Suppressor macrophage treated with lipopolysaccharide for 1 hour (primary cell): ENCODE data around the gene FAM170A.

Experiments
- DNase-seq, 3 donors: peaks; one replicate each; pipeline ENCODE4 v3.0.0-alpha.2; 2020 to 2022

FAM170A gene, protein sequence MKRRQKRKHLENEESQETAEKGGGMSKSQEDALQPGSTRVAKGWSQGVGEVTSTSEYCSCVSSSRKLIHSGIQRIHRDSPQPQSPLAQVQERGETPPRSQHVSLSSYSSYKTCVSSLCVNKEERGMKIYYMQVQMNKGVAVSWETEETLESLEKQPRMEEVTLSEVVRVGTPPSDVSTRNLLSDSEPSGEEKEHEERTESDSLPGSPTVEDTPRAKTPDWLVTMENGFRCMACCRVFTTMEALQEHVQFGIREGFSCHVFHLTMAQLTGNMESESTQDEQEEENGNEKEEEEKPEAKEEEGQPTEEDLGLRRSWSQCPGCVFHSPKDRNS

GRCh38 chr5:119629339-119629738 lies at the start of gene FAM170A:
TSS of gene FAM170A (plus strand) at chr5:119629558. CDS start at chr5:119629769, 211 bp downstream.
- DNase-seq, result no peak

- no peak for DNase-seq
These were observed 46.4 kb upstream of the FAM170A start for GRCh38 chr5:119582987-119583386.

DNA sequence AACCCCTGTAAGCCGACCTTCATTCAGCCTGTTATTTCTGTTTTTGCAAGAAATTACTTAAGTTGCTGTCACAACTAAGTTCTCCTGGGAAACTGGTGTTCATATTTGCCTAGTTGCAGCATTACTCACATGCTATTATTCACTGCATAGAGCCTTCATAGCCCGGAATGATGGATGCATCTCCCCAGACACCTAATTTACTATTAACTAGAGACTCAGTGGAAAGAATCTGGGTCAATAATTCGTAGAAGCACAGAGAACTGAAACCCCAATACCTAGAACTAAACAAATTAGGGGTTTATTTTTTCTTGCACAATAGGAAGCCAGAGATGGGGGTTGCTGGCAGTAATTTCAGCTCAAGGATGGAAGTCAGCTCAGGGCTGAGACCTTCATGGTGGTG lies 45.7 kb upstream of the FAM170A start:
- DNase-seq, result no peak

DNA sequence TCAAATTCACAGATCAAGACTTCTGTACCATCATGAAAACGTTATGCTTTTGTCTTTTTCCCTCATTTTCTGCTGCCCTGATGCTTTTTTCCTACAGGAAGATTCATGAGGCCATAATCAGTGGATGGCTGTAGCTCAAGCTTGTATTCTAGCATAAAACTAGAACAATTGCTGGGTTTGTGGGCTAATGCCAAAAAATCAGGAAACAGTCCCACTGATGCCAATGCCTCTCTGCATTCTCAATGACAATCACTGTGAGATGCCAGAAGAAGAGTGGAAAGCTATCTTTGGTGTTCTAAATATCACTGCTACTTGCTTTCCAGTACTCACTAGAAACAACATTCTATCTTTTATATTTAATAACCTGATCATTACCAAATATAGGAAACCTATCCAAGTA lies 33.3 kb upstream of the FAM170A start:
- no peak for DNase-seq

DNA sequence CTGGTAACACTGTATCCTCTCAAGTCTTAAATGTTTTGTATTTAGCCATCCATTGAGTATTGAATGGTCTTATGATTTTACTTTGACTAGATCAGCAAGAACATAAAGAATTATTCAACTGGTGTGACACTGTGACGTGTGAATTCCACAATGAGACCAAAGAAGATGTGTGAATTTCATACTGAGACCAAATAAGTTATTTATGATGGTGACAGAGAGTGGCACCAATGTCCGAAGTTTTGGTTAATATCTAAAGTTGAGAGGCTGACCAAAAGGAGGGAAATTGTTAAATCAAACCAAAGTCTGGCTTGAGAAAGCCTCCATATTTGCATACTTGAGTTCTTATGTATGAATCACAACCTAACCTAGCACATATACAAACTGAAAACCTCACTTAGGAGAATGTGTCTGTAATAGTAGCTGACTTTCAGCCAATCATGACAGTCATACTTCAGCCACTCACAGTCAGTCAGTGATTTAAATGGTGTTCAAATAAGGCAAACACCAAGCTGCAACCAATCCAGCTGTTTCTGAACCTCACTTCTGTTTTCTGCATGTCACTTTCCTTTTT lies 31.5 kb upstream of the FAM170A start:
- no peak for DNase-seq

- DNase-seq, result no peak
These were observed 15.4 kb upstream of the FAM170A start for GRCh38 chr5:119613937-119614336.

DNA sequence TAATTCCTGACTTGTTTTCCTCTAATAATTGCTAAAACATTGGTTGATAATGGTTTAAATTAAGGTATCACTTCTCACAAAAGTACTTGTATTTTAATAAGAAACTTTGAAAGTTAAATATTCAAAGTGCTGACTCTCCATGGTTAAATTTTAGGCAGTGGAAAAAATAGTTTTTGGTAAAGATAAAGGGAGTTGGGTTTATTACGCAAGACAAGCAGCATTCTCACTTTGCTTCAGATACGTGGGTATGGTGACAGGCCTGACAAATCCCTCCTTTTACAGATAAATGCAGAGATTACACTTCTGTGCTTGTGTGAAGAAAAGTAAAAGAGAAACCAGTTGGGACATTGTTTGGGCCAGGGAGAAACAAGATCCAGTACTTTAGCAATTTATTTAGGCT lies 14.5 kb upstream of the FAM170A start:
- DNase-seq, result no peak

GRCh38 chr5:119626086-119626485 lies 3.3 kb upstream of the FAM170A start:
- DNase-seq, result peak; percentile 3 to 67 (median 59)

DNA sequence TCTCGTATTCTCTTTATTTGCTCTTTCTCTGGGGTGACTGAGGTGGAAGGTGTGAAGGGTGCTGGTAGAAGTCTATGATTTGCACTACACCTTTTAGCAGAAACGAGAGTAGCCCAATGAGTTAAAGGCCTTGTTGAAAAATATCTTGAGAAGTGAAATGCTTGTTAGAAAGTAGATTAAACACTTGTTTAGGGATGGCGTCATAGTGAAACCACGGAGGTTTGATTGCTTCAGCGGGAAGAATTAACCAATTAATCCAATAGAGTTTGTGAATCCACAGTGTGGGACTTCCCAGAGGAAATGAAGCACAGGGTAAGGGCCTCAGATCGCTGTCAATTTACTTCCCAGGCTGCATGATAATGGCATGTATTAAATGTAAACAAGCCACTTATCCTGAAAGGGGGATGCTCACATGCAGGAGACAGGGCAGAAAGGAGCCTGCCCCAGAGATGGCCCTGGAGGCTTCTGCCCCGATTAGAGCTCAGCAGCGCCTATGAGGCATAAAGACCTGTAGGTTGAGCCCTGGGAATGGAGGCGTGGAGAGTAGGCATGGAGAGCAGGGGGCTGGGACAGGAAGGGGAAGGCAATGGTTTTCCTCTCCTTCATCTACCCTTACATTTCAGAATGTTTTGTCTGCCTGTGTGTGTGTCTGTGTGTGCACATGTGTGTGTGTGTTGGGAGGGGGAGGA lies 1.5 kb downstream of the FAM170A start:
- DNase-seq, result peak; percentile 3 to 34 (median 22)

DNA sequence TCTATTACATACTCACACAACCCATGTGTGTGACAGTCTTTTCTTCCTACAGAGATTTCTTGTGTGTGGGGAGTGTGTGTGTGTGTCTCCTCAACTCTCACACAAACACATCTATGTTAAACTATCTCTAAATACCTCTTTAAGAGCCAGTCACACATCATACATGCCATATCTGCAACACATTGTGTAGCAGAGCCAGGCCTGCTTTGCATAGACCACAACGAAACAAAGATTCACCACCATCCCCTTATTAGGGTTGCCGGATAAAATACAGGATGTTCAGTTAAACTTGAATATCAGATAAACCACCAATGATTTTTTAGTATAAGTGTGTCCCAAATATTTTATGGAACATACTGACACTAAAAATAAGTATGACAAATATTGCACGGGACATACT lies 2.3 kb downstream of the FAM170A start:
- no peak for DNase-seq

DNA sequence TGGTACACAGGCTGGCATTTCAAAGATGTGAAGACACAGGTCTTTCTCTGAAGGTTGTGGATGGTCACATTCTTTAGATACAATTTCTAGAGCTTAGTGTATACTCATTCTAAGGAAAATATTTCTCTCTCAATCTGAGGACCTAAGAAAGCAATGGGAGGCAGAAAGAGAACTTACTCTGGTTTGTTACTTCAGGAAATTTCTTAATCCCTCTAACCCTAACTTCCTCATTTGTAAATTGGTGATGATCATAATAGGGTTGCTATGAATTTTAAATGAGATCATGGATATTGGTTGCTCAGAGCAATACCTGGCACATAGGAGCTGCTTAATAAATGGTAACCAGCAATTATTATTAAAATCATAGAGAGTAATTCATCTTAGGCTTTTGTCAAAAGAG lies 22.1 kb downstream of the FAM170A start:
- DNase-seq, result peak; percentile 13 to 68 (median 67)

GRCh38 chr5:119655061-119655460 lies 25.7 kb downstream of the FAM170A start:
- peak; percentile 59 to 81 (median 80) for DNase-seq

GRCh38 chr5:119656023-119656422 lies 26.7 kb downstream of the FAM170A start:
- DNase-seq, result peak in 2 of 3 donors; percentile 28 to 29

DNA sequence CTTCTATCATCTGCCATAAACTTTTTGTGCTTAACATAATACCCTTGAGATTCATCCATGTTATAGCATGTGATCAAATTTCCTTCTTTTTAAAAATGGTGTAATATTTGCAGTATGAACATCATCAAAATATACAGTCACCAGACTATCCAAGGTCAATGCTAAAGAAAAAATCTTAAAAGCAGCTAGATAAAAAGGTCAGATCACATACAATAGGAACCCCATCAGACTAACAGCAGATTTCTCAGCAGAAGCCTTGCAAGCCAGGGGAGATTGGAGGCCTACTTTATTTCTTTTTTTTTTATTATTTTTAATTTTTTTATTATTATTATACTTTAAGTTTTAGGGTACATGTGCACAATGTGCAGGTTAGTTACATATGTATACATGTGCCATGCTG lies 37.2 kb downstream of the FAM170A start:
- no peak for DNase-seq

- DNase-seq, result no peak
These were observed 49.1 kb downstream of the FAM170A start for GRCh38 chr5:119678351-119679028.

DNA sequence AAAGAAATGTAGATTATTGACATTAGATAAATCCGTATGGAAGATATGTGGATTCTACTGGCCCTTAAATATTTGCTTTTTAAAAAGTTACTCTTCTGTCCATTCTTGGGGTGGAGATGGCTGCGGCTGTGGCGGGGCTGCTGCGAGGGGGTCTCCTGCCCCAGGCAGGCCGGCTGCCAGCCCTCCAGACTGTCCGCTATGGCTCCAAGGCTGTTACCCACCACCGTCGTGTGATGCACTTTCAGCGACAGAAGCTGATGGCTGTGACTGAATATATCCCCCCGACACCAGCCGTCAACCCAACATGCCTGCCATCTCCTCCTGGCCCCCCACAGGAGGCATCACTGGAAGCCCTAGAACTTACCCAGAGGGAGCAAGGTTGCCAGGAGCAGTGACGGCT lies 50.7 kb downstream of the FAM170A start:
- DNase-seq, result no peak

DNA sequence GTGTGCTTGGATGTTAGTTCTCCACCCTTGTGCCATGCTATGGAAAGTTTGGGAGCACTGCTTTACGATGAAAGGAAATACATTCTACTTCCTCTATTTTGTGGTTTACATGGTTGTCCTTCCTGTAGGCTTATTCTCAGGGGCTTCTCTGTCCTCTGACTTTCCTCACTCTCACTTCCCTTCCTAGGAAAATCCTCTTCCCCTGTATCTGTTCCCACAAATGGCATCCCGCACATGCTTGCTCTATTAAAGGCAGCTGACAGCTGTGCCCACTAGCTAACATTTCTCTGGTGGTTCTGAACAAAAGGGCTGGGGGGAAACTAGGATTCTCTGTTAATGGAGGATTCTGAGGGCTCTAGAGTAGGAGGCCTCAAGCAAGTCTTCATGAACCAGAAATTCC lies 52.4 kb downstream of the FAM170A start:
- peak; percentile 18 to 37 (median 24) for DNase-seq

- DNase-seq, result no peak
These were observed 53.0 kb downstream of the FAM170A start for GRCh38 chr5:119682372-119682771.
